Measurements from ENCODE around the gene TMEM117. TPM values are rescaled to one million over a fixed set of nuclear protein-coding genes. Genes with fewer than 3 reads are reported as not detected.

Gene TMEM117
- polyA plus RNA-seq, 1 donor: 14.0 TPM

DNA sequence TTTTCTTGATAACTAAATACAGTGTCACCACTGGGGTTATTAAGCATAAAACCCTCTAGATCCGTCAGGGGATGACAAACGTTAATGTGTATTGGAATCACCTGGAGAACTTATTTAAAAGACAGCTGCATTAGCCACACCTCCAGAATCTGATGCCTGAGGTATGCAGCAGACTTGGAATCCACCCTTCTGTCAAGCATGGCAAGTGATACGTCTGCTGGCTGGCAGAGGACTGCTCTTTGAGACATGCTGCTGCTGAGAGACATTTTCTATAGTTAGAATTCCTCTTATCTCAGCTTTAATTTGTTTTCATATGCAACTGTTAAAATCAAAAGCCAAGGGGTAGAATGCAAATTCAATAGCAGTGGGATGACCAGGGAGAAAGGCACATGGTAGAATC lies 544.0 kb downstream of the TMEM117 start:
- DNase-seq: peak; percentile 12

DNA sequence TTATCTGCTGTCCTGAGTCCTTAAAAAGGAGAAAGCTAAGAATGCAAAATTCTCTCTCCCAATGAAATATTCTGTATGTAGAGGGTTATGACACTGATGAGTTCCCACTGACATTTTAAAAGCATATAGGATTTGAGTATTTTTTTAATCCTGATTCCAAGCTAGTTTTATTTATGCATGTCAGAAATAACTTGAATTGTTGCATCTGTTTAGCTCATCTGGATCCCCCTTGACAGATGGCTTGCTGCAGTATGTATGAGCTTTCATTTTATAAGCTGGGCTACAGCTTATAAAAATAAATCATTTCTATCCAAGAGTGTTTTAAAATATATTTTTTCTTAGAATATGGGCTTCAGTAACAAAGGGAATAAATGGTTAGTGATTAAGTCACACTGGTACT lies 545.0 kb downstream of the TMEM117 start:
- no peak for DNase-seq

DNA sequence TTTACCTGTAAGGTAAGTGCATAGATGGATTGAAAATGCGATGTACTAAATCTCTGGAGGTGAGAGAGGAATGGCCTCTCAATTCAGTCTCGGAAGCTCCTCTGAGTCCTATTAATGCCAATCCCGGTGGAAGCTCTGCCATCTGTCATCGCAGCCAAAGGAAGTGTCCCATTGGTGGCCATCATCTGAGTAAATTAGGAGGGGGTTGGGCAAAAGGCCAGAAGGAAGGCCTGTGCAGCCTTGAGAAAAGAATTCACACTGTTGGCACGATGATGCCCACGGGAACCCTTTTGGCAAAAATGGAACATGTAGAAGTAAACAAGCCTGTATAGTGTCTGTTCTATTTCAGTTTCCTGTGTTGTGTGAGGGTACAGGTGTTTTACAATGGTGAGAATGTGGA lies 545.5 kb downstream of the TMEM117 start:
- DNase-seq: no peak

DNA sequence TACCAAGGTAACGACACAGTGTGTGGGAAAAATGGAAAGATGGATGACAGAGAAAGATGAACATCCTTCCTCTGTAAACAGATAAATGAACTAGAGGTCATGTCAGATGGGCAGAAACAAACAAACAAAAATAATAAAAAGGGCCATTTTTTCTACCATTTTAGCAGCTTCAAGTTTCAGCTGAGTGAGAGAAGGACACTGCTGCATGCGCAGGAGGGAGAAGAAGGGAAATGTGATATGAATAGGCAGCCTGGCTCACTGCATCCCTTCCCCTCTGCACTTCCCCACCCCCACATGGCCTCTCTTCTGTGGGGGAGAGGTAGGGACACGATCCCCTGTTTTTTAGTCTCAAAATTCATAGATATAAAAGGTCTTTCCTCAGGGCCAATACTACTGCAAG lies 548.3 kb downstream of the TMEM117 start:
- peak; percentile 42 for DNase-seq

DNA sequence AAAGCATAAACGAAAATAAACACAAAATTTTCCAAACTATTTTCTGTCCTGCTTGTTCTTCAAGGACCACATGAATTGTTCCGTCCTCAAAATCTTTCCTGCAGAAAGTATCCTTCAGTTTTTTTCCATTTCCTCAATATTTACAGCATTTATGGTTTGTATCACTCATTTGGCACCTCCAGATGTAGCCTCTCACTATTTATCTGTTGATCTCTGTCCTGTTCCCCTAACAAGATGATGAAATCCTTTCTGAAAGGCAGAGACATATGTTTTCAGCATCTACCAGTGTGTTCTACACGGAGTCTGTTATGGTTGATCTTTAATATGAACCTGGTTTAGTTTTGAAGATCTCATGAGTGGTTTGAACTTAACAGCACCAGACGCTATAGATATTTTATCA lies 550.1 kb downstream of the TMEM117 start:
- DNase-seq: no peak

DNA sequence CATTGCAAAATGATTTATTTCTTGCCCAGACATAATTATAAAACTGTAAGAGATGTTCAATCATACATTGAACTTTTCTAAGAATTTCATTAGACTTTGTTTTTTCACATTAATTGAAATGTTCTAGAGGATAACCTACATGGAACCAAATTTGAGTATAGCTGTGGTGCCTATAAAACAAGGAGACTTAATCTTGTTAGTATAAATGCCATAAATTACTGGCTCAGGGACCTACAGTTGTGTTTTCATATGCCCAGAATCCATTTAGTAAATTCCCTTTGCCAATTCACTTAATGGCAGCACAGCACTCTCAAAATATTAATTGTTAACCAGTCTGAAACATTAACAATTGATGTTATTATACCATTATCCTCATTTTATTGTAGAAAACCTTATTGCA lies 551.7 kb downstream of the TMEM117 start:
- no peak for DNase-seq

DNA sequence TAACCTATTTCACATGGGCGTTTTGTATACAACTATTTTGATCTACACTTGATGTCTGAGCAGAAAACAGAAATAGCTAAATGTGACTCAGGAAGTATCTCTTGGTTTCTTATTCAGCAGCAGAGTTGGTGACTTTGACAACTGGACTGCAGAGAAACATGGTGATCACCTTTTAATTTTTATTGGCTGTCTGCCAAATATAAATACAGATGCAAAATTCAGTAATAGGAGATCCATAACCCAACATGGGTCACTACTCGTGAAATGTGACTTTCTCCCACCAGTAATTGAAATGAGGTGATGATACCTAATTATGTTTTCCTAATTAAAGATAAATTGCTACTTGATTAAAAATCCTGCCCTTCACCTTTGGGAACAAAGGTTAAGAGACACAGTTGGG lies 553.2 kb downstream of the TMEM117 start:
- DNase-seq: no peak

DNA sequence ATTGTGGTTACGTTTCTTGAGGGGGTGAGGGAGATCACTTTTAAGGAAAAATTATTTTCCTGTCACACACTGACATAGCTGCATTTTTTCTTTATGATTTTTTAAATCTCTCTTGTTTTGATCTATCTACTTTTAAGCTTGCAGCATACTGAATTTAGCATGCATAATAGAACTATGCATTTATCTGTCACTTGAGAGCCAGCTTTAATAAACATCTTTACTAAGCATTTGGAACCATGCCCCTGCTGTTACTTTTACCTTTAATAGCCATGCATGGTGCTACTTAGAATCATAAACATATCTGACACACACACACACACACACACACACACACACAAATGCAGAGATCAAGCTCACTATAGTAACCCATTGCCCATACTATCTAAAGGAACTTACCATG lies 554.0 kb downstream of the TMEM117 start:
- no peak for DNase-seq

DNA sequence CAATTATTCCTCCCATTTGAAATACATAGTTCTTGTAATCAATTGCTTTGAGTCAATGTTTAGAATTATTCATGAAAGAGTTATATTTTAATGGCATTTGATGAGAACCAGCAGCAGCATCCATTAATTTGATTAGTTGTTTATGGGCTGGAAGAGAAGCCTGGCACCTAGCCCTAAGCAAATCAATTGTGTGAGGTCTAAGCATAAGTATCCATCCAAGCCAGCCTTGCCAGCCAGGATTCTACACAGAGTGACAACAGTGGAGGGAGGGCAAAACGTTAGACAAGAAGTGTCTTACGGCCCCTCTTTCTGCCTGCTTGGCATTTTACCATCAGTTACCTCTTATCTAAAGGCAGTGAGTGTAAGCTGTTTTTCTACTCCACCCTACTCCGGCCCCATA lies 561.8 kb downstream of the TMEM117 start:
- DNase-seq: no peak

DNA sequence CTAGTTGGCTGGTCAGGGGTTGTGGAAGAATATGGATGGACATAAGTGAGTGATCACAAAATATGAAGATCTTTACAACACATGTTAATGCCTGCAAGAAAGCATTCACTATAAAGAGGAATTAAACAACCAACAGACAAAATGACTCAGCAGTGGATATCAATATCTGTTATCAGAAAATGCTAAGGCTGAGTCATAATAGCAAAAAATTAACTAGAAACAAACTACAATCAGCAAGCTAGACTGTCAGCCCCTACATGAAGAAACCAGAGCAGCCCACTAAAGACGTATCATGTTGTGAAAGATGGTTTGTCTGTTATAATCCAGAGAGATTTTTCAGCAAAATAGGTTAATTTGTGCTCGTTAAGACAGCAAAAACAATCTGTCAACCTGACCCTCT lies 567.3 kb downstream of the TMEM117 start:
- no peak for DNase-seq

DNA sequence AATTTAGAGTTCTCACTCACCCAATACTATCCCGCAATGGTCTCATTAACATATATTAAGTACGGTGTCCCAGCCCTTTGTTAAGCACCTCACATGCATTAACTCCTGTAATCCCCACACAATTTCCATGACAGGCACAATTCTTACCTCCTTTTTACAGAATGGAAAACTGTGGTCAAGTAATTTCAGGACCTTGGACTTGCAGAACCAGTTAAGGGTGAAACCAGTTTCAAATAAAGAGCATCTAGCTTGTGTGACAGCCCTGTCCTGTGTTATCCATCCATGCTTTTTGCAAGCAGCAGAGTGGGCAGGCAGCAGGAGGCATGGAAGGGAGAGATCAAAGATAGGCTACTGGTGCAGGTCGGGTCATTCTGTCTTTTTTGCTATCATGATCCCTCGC lies 569.4 kb downstream of the TMEM117 start:
- DNase-seq: no peak

DNA sequence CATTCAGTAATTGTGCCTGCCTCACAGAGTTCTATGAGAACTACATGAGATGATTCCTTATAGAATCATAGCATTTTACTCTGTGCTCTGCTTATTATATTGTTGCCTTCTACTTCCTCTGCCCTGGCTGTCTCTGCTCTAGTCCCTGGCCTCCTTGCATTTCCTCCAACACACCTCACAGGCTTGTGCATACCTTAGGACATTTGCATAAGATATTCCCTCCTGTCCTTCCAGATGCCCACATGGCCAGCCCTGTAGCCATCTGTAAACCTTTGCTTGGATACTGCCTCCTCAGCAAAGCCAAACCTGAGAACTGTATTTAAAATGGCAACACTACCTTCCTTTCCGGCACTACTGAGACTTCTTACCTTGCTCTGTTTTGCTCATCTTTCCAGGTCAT lies 586.7 kb downstream of the TMEM117 start:
- DNase-seq: no peak

DNA sequence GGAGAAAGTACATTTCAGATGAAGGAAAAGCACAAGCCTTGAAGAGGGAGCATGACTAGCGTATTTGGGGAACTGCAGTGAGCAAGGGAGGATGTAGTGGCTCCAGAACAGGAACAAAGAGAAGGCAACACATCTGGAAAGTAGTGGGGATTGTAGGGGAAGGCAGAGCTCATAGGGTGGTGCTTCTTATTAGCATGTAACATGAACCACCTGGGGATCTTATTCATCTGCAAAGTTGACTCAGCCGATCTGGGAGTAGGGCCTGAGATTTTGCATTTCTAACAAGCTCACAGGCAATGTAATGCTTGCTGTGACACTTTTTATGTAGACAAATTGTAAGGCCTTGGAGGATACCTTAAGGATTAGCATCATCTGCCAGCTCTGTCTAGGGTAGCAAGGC lies 592.9 kb downstream of the TMEM117 start:
- no peak for DNase-seq

DNA sequence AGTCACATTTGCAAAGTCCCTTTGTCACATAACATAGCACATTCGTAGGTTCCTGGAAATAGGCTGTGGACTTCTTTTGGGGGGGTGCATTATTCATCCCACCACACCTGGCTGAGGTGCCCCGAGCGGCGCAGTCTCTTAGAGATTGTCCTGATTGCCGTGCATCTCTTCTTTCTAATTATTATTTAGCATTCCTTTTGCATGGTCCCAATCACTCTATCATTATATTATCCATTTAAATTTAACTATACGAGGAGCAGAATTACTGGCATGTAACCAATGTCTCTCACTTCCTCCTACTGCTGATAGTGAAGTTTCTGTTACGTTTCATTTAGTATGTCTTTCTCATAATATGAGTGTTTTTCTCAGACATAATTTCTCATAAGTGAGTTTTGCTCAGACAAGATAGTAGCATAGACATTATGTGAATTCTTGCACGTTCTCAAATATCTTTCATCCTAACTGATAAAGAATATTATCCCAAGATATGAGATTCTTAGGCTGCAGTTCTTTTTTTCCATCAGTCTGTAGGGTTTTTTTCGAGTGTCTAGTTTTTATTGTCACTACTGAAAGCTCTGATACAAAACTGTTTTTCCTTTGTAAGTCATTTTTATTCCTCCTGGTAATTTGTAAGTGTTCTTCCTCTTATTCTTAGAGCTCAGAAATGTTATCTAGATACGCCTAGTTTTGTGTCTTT lies 595.9 kb downstream of the TMEM117 start:
- no peak for DNase-seq

DNA sequence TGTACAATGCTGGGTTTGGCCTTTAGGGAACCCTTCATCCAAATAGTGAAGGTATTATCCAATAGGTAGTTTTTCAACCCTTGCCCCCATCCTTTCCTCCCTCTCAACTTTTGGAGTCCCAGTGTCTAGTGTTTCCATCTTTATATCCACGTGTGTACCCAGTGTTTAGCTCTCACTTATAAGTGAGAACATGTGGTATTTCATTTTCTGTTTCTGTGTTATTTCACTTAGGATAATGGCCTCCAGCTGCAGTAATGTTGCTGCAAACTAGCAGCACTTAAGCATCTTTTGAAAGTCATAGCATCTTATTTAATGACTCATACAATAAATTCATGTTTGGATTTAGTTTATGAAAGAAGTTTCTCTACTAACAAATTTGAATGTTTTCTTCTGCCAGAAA lies 597.8 kb downstream of the TMEM117 start:
- DNase-seq: no peak

DNA sequence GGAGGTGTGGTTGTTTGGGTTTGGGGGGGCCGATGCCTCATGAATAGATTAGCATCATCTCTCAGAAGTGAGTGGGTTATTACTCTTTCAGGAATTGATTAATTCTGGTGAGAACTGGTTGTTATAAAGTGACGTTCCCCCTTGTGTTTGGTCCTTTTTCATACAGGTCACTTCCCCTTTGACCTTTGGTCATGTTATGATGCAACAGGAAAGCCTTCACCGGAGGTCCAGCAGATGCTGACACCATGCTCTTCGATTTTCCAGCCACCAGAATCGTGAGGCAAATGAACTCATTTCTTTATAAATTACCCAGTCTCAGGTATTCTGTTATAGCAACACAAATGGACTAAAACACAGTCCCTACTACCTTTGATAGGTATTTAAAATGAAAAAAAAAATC lies 600.9 kb downstream of the TMEM117 start:
- no peak for DNase-seq

Other genes starting within 250 kb of the TMEM117 start
- gene PUS7L, start 77.3 kb upstream of the TMEM117 start, polyA plus RNA-seq (ENCODE audit: insufficient read length): 18.5 TPM
- 22.4 TPM for gene IRAK4, start 77.1 kb upstream of the TMEM117 start, polyA plus RNA-seq (ENCODE audit: insufficient read length)
- 80.3 TPM for gene TWF1, start 29.8 kb upstream of the TMEM117 start, polyA plus RNA-seq (ENCODE audit: insufficient read length)

Data from left kidney (tissue), 2 donors.